GM21619 (cell line): ENCODE data around the gene PDE9A.

Experiments used
- ATAC-seq: cut with Tn5 transposase; IDR thresholded peaks from one replicate; pipeline ENCODE4 v1.9.1; 2021; ENCODE audit not compliant: unreplicated experiment

PDE9A gene

DNA sequence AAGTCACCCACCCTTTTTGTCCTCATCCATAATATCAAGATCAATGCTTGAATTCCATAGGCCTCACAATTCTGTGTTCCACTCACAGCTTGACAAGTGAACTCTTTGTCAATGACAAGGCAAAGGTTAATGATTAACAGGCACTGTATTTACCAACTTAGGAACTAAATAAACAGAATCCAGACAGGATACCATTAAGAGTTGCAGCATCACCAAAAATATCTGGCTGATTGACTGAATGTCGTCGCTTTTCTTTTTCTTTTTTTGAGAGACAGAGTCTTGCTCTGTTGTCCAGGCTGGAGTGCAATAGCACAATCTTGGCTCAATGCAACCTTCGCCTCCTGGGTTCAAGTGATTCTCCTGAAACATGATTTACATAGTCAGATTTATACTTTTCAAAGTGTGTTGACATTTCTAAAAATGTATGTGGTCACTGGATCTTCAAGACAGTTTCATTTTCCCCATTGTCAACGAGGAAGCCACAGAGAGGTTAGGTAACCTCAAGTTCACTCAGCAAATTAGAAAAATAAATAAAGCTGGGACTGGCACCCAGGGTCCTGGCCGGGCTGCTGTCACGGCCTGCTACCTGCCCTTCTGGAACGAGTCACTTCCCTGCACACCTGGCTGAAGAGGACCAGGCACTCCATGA lies 81.0 kb downstream of the PDE9A start:
- no peak for ATAC-seq

DNA sequence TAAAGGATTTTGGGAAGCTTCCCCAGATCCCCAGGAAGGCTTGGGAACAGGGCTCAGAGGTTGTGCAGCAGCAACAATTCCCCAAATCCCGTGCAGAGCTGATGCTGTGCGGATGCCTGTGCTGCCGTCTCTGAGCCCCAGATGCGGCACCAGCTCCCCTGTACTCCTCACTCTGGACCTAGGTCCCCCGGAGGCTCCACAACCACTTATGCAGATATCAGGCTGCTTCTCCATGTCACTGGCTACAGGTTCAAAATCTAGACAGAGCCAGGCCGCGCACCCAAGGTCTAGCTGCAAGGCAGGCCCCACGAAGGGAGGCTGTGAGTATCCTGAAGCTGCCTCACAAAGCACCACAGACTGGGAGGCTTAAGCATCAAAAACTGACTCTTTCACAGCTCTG lies 81.6 kb downstream of the PDE9A start:
- ATAC-seq = no peak

DNA sequence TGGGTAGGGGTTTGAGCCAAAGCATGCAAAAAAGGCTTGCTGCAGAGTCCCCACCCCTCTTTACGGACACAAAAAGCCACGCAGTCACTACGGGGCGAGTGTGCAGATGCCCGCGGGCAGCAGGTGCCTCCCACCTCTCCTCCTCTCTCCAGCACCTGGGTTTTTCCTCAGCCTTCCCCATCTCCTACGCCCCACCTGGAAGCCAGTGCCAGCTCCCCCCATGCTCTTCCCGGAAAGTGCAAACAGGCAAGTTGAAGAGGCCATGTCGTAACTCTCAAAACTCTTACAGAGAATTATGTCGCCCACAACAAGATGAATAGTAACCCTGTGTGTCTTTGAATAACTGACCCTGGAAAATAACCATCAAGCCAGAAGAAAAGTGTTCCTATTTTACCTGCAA lies 82.5 kb downstream of the PDE9A start:
- ATAC-seq = no peak

DNA sequence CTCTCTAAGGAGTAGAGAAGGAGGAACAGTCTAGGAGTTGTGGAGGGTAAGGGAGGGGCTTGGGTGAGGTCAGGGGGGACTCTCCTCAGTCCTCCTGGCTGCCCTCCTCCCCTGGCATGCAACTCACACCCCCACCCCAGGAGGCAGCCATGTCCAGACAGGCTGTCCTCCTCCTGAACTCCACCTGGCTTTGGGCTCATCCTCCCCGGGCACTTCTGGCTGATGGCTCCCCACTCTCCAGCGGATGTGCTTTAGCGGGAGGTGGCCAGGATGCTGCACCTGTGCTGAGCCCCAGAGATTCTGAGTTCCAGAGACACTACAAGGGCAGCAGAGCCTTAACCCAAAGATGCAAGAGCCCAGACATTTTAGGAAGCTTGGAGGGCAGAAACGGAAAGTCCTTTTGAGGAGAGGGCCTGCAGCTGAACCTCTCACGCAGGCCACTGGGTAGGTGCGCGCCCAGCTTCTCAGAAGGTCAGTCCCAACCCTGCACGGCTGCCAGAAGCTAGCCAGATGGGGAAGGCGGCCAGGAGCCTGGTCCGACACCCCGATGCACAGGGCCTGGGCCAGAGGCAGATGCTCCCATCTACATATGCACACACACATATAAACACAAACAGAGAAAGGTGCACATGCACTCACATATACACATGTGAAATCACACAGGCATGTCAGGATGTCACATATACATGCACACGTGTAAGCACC lies 83.4 kb downstream of the PDE9A start:
- no peak for ATAC-seq

DNA sequence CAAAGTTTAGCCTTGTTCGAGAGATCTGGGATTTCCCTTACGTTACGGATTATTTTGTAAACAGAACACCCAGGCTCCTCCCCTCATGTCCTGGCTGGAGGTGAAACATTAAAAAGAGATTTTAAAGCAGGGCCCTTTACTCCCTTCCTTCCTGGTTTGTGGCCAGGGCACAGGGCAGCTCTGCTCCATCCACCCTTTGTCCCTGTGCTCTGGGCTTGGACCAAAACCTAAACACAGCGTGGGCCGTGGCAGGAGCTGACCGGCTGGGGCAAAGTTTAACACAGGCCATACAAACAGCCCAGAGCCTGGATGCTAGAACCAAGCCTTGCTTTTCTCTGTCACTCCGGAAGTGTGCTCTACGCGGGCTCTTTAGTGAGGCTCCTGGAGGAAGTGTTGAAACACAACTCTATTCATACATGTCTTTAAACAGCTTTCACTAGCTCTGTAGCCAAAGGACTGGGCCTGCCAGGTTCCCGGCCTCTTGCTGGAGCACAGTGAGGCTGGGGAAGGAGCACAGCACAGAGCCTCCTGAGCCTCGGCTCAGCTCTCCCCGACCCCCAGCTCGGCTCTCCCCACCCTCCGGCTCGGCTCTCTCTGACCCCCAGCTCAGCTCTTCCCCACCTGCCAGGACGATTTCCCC lies 84.7 kb downstream of the PDE9A start:
- ATAC-seq = no peak

DNA sequence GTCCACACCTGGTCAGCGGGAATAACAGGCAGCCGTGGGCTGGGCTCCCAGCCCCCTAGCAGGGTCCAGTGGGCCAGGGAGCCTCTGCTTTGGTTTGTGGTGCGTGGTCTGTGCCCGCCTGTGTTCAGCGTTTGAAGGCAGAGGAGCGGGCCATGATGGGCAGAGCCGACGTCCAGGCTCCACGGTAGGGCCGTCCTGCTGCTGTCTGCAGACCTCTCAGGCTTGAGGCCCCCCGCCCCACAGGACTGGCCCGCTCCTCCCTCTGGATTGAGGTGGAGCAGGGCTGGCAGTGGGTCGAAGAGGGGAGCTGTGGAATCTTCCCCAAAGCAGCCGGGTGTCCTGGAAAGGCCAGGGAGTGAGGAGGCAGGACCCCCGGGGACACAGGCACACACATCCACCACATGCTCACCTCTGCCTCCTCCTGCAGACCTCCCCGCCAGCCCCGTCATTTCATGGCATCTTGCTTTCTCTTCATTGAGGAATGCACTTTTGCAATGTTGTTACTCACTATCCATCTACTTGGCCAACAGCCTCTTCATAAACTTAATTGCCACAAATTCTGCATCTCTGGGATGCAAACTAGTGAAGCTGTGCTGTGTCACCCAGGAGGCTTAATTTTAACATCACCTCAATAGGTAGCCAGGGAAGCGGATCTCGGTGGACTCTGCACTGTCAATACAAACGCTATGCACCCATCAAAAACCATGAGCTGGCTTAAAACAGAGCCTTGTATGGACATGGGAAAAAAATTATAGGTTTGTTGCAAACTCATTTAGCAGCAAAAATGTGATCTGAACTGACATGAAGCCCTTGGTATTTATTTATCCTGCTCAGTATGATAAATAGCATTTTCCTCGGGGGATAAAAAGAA lies 85.9 kb downstream of the PDE9A start:
- no peak for ATAC-seq

DNA sequence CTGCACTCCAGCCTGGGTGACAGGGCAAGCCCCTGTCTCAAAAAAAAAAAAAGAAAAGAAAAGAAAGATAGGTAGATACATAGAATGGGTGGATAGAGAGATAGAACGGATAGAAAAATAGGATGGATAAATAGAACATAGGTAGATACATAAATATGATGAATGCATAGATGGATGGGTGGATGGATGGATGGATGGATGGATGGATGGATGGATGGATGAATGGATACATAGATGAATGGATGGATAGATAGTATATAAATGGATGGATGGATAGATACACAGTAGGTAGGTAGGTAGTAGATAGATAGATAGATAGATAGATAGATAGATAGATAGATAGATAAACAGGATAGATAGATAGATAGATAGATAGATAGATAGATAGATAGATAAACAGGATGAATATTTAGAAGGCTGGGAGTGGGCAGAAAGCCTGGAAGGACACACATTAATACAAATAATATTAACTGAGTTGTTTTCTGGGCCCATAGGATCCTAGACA lies 87.0 kb downstream of the PDE9A start:
- ATAC-seq = no peak

DNA sequence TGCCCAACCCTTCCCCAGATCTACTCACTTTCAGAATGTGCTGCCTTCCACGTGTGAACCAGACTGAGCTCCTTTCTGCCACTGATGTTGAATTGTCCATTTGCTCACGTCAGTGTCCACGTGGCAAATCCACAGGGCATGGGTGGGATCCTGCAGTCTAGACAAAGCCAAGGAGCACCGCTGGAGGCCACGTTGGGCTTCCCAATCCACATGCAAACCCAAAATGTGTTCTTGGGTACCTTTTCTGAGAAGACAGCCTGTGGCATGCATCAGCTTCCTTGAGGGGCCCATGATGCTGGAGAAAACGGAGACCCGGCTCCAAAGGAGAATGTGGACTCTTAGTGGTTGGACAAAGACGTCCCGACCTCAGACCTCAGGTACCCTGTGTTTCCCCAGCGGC lies 87.6 kb downstream of the PDE9A start:
- ATAC-seq = no peak

DNA sequence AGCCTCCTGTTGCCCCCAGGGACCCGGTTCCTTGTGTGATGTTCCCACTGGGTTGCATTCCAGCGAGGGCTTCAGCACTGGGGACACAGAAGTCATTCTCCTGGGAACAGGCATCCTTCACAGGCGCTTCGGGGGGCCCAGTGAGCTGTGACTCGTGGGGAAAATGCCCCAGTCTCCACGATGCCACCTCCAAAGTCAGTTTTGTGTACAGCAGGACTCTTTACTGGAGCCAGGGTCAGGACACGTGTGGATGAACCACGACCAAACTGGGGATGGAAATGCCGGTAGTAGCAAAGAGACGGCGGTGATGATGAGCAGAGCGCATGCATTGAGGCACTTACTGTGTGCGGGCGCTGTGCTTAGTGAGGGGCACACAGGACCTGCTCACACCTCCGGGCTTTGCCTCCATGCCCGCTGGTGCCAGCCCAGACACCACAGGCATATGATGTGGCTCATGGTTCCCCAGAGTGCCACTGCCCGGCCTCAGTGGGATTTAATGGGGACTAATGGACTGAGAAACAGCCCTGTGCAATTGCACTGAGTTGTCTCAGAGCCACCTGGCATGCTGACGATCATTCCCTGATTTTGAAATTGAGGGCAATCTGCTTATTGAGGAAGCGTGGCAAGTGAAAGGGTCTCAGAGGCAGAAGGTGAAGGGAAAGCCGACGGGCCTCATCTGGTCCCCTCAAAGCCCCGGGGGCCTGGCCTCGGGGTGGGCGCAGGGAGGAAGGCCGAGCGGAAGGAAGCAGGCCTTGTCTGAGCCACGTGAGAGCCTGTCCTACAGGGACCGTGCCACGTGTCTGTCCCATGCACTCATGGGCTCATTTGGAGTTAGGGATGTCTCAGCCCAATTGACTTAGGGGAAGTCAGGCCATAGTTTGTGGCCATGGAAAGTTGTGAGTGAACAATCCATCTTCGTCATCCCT lies 91.4 kb downstream of the PDE9A start:
- no peak for ATAC-seq

DNA sequence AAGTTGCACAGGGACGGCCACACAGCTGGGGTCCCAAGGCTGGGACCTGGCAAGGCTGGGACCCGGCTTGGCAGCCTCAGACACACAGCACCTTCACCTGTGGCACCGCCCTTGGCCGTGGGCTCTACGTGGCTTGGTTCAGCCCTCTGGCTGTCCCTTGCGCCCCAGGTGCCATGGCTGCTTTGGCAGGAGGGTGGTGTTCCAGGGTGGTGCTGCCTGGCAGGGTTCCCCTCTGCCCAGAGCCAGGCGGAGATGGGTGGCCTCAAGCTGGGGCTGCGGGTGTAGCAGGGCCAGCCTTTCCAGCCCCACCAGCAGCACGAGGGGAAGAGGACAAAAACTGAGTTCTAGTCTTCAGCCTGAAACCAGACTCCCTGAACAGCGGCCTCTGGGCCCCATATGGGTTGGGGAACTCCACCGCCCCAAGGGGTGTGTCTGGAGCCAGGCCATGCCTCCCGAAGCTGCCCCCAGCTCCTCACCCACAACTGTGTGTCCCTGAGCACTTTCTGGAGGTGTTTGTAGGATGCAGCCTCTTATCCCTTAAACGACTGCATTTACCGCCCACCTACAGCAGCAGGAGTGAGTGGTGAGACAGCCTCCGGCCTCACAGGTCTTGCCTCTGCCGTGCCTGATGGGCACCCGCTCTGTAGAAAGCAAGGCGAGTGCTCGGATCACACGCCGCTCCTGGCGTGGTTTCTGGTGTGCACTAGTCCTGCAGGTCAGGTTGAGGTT lies 92.3 kb downstream of the PDE9A start:
- no peak for ATAC-seq

DNA sequence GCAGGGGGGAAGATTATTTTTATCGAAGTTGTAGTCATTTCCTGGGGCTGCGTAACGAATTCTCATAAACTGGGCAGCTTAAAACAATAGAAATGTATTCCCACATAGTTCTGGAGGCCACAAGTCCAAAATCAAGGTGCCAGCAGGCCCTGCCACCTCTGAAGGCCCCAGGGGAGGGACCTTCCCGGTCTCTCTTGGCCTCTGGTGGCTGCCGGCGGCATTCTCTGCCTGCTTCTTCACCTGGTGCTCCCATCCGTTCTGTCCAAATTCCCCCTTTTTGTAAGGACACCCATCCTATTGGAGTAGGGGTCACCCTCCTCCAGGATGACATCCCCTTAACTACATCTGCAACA lies 92.8 kb downstream of the PDE9A start:
- ATAC-seq = no peak

DNA sequence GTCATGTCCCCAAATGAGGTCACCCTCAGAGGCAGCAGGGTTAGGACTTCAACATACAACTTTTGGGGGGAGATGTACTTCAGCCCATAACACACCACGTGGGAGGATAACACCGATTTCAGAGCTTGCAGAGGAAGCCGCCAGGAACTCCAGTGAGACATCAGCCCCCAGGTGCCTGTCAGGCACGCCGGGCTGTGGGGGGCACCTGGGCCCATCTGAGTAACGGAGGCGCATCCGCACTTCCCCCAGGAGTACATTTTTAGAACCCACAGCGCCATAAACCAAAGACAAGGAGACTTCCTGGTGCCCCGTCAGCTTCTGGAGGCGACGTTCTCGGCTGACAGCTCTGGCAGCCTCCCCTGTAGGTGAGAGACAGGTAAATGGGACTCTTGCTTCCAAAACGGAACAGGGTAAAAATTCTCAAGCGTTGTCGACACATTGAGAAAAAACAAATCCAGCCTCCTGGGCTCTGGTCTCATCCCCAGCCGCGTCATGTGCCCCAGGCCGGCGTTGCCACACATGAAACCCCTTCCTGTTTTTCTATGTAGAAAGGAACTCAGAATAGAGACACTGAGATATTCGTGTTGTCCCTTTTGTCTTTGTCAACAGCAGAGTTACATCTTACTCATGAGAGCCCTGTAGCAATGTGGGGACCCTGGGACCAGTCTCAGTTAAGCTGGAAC lies 93.3 kb downstream of the PDE9A start:
- ATAC-seq = no peak

DNA sequence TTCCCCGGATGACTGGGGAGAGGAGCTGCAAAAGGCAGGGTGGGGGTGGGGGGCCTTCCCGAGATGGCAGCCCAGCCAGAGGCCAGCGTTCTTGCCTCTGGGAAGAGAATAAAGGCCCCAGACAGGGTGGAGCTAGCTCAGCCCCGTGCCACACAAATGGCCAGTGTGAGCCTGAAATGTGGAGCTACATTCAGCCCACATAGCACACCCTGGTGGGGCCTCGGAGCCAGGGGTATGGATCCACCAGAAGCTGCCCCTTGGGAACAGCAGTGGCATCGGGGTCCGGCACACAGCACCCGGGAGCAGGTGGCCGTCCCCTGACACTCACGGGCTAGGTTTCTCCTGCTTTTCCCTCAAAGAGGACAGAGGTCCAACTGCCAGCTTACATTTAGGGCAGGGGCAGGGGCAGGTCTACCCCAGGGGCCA lies 93.9 kb downstream of the PDE9A start:
- ATAC-seq = no peak

DNA sequence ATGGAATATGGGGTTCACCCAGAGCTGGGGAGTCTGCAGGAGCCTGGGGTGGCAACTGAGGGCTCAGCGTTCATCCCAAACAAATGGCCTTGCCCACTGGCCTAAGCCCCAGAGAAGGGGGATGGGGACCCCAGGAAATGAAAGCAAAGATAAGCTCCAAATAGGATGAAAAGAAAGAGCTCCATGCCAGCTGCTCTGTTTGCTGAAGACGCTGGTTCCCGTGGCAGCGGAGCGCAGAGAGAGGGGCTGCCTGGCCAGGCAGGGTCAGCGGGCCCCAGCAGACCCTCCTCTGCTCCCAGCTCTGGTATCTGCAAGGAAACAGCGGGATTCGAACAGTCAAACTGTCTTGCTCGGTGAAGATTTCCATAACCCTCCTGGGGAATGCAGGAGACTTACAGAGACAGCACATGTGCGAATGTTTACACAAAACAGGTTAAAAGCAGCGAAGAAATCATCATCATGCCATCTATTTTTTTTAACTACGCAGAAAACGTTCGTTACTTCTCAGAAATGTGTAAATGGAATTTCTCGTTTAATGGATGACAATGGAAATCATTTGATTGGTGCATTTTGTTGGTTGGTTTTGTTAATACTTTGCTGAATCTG lies 94.4 kb downstream of the PDE9A start:
- no peak for ATAC-seq

DNA sequence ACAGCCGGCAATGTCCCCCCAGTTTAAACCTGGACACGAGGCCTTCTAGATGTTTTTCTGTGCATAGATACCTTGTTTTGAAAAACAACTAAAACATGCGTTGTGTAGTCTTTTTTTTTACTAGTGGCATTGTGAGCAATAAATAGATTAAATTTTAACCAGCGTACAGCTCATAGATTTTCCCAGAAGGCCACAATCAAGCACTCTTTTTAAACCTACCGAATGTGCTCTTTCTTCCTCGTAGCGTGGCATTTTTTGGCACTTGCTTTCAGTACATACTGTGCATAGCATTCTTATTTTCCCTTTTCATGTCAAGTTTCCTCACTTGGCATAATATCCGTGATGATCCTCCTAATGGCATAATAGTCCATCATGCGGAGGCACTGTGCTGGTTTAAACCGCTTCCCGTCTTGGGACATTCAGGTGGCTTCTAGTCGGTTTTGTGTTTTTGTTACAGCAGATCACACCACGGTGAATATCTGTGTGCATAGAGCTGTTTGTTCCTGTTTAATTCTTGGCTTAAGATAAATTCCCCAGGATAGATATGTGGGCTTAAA lies 95.3 kb downstream of the PDE9A start:
- ATAC-seq = no peak

DNA sequence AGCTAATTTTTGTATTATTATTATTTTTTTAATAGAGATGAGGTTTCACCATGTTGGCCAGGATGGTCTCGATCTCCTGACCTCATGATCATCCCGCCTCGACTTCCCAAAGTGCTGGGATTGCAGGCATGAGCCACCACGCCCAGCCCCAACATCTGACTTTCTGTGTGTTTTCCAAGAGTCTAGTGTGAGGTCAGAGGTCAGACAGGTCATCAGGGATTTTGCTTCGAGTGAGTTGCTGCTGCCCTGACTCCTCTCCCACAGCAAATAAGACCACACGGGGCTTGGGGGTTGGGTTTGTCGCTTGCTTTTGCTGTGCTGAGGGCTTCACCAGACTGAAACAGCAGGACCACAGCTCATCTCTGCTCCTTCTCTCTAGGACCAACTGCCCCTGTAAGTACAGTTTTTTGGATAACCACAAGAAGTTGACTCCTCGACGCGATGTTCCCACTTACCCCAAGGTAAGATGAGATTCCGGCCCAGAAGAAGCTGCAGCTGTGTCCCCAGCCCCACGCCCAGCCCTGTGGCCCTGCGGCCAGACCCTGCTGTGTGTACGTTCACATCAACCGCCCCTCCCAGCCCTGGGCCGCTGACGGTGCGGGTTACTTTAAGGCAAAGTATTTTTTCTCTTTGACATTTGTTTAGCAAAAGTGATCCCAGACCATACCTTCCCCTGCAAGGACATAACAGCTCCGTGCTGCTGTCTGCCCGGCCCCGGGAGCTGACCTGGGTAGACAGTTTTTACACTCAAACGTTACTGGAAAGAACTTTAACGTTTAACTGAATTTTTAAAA lies 97.5 kb downstream of the PDE9A start:
- no peak for ATAC-seq

DNA sequence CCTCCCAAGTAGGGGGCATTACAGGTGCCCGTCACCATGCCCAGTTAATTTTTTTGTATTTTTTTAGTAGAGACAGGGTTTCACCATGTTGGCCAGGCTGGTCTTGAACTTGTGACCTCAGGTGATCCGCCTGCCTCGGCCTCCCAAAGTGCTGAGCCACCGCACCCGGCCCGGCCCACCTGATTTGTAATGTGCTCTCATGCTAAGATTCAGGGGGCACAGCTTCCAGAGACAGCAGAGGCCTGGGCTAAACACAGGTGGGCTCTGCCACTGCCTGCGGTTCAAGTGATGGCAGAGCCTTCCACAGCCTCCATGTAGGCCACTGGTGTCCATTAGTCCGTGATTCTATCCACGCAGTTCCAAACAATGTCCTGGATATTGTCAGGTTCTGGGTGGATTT lies 98.4 kb downstream of the PDE9A start:
- no peak for ATAC-seq

DNA sequence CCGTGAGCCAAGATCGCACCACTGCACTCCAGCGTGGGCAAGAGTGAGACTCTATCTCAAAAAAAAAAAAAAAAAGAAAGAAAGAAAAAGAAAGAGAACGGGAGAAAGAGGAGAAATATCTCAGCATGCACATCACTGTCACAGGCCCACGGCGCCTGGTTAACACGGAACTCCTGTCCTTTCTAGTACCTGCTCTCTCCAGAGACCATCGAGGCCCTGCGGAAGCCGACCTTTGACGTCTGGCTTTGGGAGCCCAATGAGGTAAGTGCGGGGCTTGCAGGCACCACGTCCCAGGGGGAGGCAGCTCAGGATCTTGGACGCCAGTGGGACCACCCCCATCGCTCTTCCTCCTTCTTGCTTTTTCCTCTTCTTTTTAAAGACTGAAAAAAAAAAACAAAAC lies 100.4 kb downstream of the PDE9A start:
- no peak for ATAC-seq
